Neural progenitor cell (in vitro differentiated cells): ENCODE measurements around the gene ZBTB43. TPM values are rescaled to one million over a fixed set of nuclear protein-coding genes. Genes with fewer than 3 reads are reported as not detected.

ENCODE experiments used
- DNase-seq: peaks from one replicate; pipeline ENCODE4 v3.0.0-alpha.2; 2016; ENCODE audit warnings: low spot score
- H2AFZ ChIP-seq: fragments of 200-600 bp; sonication (generic); replicated peaks from 2 replicates; pipeline ENCODE4 v1.6.1; 2016; ENCODE audit warnings: antibody characterized with exemption
- H3F3A ChIP-seq: fragments of 200-600 bp; sonication (generic); 2 replicates; pipeline ENCODE4 v1.6.1; 2016; ENCODE audit warnings: antibody characterized with exemption, low read depth
- H3K27ac ChIP-seq: fragments of 200-600 bp; sonication (generic); 2 replicates; pipeline ENCODE4 v1.5.1; 2016; ENCODE audit warnings: mild to moderate bottlenecking
- H3K27me3 ChIP-seq: fragments of 200-600 bp; sonication (generic); 2 replicates; pipeline ENCODE4 v1.6.1; 2016; ENCODE audit warnings: mild to moderate bottlenecking, moderate library complexity
- H3K36me3 ChIP-seq: fragments of 200-600 bp; sonication (generic); 2 replicates; pipeline ENCODE4 v1.5.1; 2016
- H3K4me1 ChIP-seq: fragments of 200-600 bp; sonication (generic); 2 replicates; pipeline ENCODE4 v1.6.1; 2016; ENCODE audit warnings: mixed run types
- H3K4me2 ChIP-seq: fragments of 200-600 bp; sonication (generic); 2 replicates; pipeline ENCODE4 v1.6.1; 2016
- H3K4me3 ChIP-seq: fragments of 200-600 bp; sonication (generic); 2 replicates; pipeline ENCODE4 v1.5.1; 2016
- H3K79me2 ChIP-seq: fragments of 200-600 bp; sonication (generic); 2 replicates; pipeline ENCODE4 v1.6.1; 2016; ENCODE audit warnings: low read depth
- H3K9ac ChIP-seq: fragments of 200-600 bp; sonication (generic); 2 replicates; pipeline ENCODE4 v1.6.1; 2016
- H3K9me3 ChIP-seq: fragments of 200-600 bp; sonication (generic); 2 replicates; pipeline ENCODE4 v1.5.1; 2016; ENCODE audit warnings: low read depth
- H4K20me1 ChIP-seq: fragments of 200-600 bp; sonication (generic); 2 replicates; pipeline ENCODE4 v1.6.1; 2016; ENCODE audit warnings: low read depth
- H3K27ac Mint-ChIP-seq: 3 replicates; pipeline ENCODE4 v1.8.0; 2021; ENCODE audit warnings: mixed read lengths
- H3K27me3 Mint-ChIP-seq: 2 replicates; pipeline ENCODE4 v1.8.0; 2022; ENCODE audit warnings: low read depth, mild to moderate bottlenecking, inconsistent platforms, moderate library complexity, mixed read lengths; ENCODE audit not compliant: insufficient read depth
- H3K36me3 Mint-ChIP-seq: 3 replicates; pipeline ENCODE4 v1.8.0; 2021; ENCODE audit warnings: mixed read lengths
- H3K4me1 Mint-ChIP-seq: 3 replicates; pipeline ENCODE4 v1.8.0; 2021; ENCODE audit warnings: mixed read lengths
- H3K4me3 Mint-ChIP-seq: 3 replicates; pipeline ENCODE4 v1.8.0; 2021; ENCODE audit warnings: mild to moderate bottlenecking, moderate library complexity, mixed read lengths
- H3K9me3 Mint-ChIP-seq: 3 replicates; pipeline ENCODE4 v1.8.0; 2020; ENCODE audit warnings: mixed read lengths
- CTCF ChIP-seq: fragments of 200-600 bp; sonication (generic); IDR thresholded peaks from 2 replicates; pipeline ENCODE4 v1.5.1; 2017; ENCODE audit warnings: antibody characterized with exemption, mild to moderate bottlenecking
- EZH2 ChIP-seq: fragments of 200-600 bp; sonication (generic); IDR thresholded peaks from 2 replicates; pipeline ENCODE4 v1.6.1; 2017; ENCODE audit warnings: antibody characterized with exemption, mild to moderate bottlenecking, moderate library complexity
- EZH2phosphoT487 ChIP-seq: fragments of 200-600 bp; sonication (generic); IDR thresholded peaks from 2 replicates; pipeline ENCODE4 v1.6.1; 2017; ENCODE audit warnings: antibody characterized with exemption
- total RNA-seq: library from RNA; depleted of rRNA; stranded (reverse); fragments of >200 nt; gene quantifications from 2 replicates; pipeline ENCODE4 v1.2.3, GENCODE V29; 2015; ENCODE audit warnings: low replicate concordance

Gene ZBTB43
- total RNA-seq, 1 donor from 2014 or later = 10.0 TPM

GRCh38 chr9:126842220-126842842 is 37.5 kb downstream of the ZBTB43 start:
- no peaks in the 10 kb centered on the region for H3F3A ChIP-seq
- H2AFZ ChIP-seq = no peak overlapping the region
- H3K4me2 ChIP-seq = no peak overlapping the region
- Mint-ChIP-seq H3K4me3 (no peak overlapping the region), H3K4me1 (peaks cover 3% of the 10 kb centered on the region), H3K36me3 (peaks cover 3% of the 10 kb centered on the region), H3K9me3 (no peaks in the 10 kb centered on the region), H3K27ac (peak overlapping the region; percentile 25), H3K27me3 (no peaks in the 10 kb centered on the region)
- TF ChIP-seq CTCF (no peak), EZH2phosphoT487 (no peak), EZH2 (no peak)
- no peaks in the 10 kb centered on the region for H3K4me1 ChIP-seq
- DNase-seq = no peak
- no peak overlapping the region for H3K27ac ChIP-seq
- H3K27me3 ChIP-seq = no peaks in the 10 kb centered on the region
- no peaks in the 10 kb centered on the region for H3K79me2 ChIP-seq
- no peak overlapping the region for H3K4me3 ChIP-seq
- no peaks in the 10 kb centered on the region for H3K9me3 ChIP-seq
- no peak overlapping the region for H3K9ac ChIP-seq
- no peaks in the 10 kb centered on the region for H3K36me3 ChIP-seq
- peaks cover 12% of the 10 kb centered on the region for H4K20me1 ChIP-seq

- Histone ChIP-seq H3K4me1 (no peaks in the 10 kb centered on the region), H2AFZ (no peak overlapping the region), H4K20me1 (peaks cover 8% of the 10 kb centered on the region), H3K4me2 (no peak overlapping the region), H3K79me2 (no peaks in the 10 kb centered on the region), H3K9ac (no peak overlapping the region), H3F3A (no peaks in the 10 kb centered on the region), H3K4me3 (no peak overlapping the region), H3K36me3 (no peaks in the 10 kb centered on the region), H3K27ac (no peak overlapping the region), H3K9me3 (no peaks in the 10 kb centered on the region), H3K27me3 (no peaks in the 10 kb centered on the region)
- Mint-ChIP-seq H3K27ac (peak overlapping the region; percentile 52), H3K4me3 (no peak overlapping the region), H3K4me1 (peaks cover 3% of the 10 kb centered on the region), H3K36me3 (peaks cover 3% of the 10 kb centered on the region), H3K9me3 (no peaks in the 10 kb centered on the region), H3K27me3 (peaks cover 2% of the 10 kb centered on the region)
- DNase-seq = no peak
- TF ChIP-seq EZH2phosphoT487 (no peak), CTCF (no peak), EZH2 (no peak)
Measured at GRCh38 chr9:126842977-126843799, 38.3 kb downstream of the ZBTB43 start.

- no peak overlapping the region for H3K9ac ChIP-seq
- Mint-ChIP-seq H3K4me1 (peaks cover under 1% of the 10 kb centered on the region), H3K36me3 (peaks cover under 1% of the 10 kb centered on the region), H3K27ac (no peak overlapping the region), H3K27me3 (peaks cover 2% of the 10 kb centered on the region), H3K4me3 (no peak overlapping the region), H3K9me3 (no peaks in the 10 kb centered on the region)
- no peak overlapping the region for H2AFZ ChIP-seq
- H3K36me3 ChIP-seq = no peaks in the 10 kb centered on the region
- H3K9me3 ChIP-seq = no peaks in the 10 kb centered on the region
- no peaks in the 10 kb centered on the region for H3K4me1 ChIP-seq
- H3F3A ChIP-seq = no peaks in the 10 kb centered on the region
- H3K27me3 ChIP-seq = no peaks in the 10 kb centered on the region
- no peaks in the 10 kb centered on the region for H3K79me2 ChIP-seq
- no peak overlapping the region for H3K4me3 ChIP-seq
- H3K27ac ChIP-seq = no peak overlapping the region
- H4K20me1 ChIP-seq = peaks cover 5% of the 10 kb centered on the region
- no peak for DNase-seq
- TF ChIP-seq EZH2 = no peak
- TF ChIP-seq EZH2phosphoT487 = no peak
- no peak for TF ChIP-seq CTCF
- H3K4me2 ChIP-seq = no peak overlapping the region
Measured at GRCh38 chr9:126844085-126844484, 39.2 kb downstream of the ZBTB43 start.
